Measurements from ENCODE around the gene TACC2. TPM values are rescaled to one million over a fixed set of nuclear protein-coding genes. Genes with fewer than 3 reads are reported as not detected.

Gene TACC2
- total RNA-seq, 4 donors from 2014 or later, result 206 to 606 (median 261) TPM

DNA sequence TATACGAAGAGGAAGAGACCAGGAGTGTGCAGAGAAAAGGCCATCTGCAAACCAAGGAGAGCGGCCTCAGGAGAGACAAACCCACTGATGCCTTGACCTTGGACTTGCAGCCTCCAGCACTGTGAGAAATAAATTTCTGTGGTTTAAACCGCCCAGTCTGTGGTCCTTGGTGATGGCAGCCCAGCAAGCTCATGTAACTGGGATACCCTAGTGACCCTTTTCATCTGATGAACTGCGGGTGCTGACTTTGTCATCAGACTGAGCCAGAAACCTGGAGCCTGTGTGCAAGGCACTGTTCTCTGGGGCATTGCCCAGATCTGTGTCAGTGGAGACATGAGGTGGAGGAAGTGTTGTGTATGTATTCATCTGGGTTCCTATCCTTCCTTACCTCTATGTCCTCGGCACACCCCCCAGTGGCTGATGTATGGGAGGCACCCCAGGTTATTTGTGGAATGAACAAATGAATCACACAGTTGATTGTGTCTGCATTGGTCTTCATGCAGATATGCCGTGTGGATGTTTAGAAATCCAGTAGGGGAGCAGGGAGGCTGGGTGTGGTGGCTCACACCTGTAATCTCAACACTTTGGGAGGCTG, 217.6 kb downstream of the TACC2 start:
- no peaks in the 10 kb centered on the region for H3K4me1 ChIP-seq
- WGBS, result 82% methylated on average over 6 of the region's 6 CpGs

GRCh38 chr10:122207163-122207562, 218.2 kb downstream of the TACC2 start:
- no peak overlapping the region for H3K4me3 ChIP-seq
- WGBS, result 92% methylated on average over 6 of the region's 6 CpGs
- H3K4me1 ChIP-seq, result no peaks in the 10 kb centered on the region
- no peaks in the 10 kb centered on the region for H3K27me3 ChIP-seq
- no peak for DNase-seq (ENCODE audit: low spot score in 2 of 2)
- H3K9me3 ChIP-seq, result no peaks in the 10 kb centered on the region
- no peak for TF ChIP-seq CTCF (IDR thresholded peaks at IDR 0.05)
- TF ChIP-seq POLR2AphosphoS5 (IDR thresholded peaks at IDR 0.05), result no peak
- no peak overlapping the region for H3K27ac ChIP-seq
- peaks cover 26% of the 10 kb centered on the region for H3K36me3 ChIP-seq

More for the DNA sequence above, 217.6 kb downstream of the TACC2 start:
- Histone ChIP-seq H3K36me3 (peaks cover 21% of the 10 kb centered on the region), H3K27me3 (no peaks in the 10 kb centered on the region), H3K9me3 (no peaks in the 10 kb centered on the region), H3K27ac (no peak overlapping the region), H3K4me3 (no peak overlapping the region)
- TF ChIP-seq POLR2A (IDR thresholded peaks at IDR 0.05) (no peak), CTCF (IDR thresholded peaks at IDR 0.05) (no peak), EP300 (IDR thresholded peaks at IDR 0.05) (no peak), POLR2AphosphoS5 (IDR thresholded peaks at IDR 0.05) (no peak)
- no peak for DNase-seq (ENCODE audit: low spot score in 2 of 2)

DNA sequence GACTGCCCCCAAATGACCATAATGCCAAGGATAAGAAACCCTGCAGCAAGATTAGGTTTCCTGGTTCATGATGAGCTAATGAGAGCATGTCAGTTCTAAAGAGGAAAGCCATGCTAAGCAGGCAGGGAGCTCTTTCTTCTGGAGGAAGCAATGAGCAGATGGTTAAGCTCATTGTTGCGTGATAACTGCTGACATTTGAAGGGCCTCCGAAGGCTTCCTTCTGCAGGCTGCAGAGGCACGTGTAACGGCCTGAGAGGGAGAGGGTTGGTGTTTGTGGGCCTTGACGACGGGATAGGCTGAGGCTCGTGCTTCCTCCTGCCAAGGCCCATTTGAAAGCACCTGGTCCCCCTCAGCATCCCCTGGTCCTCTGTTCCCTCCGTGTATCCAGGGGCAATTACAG, 218.6 kb downstream of the TACC2 start:
- no peaks in the 10 kb centered on the region for H3K27me3 ChIP-seq
- no peaks in the 10 kb centered on the region for H3K4me1 ChIP-seq
- peaks cover 31% of the 10 kb centered on the region for H3K36me3 ChIP-seq
- no peak overlapping the region for H3K4me3 ChIP-seq
- TF ChIP-seq POLR2A (IDR thresholded peaks at IDR 0.05) (no peak), POLR2AphosphoS5 (IDR thresholded peaks at IDR 0.05) (no peak), CTCF (IDR thresholded peaks at IDR 0.05) (no peak), EP300 (IDR thresholded peaks at IDR 0.05) (no peak)
- H3K27ac ChIP-seq, result no peak overlapping the region
- no peaks in the 10 kb centered on the region for H3K9me3 ChIP-seq
- DNase-seq (ENCODE audit: low spot score in 2 of 2), result no peak
- WGBS, result 71% methylated on average over 8 of the region's 8 CpGs

DNA sequence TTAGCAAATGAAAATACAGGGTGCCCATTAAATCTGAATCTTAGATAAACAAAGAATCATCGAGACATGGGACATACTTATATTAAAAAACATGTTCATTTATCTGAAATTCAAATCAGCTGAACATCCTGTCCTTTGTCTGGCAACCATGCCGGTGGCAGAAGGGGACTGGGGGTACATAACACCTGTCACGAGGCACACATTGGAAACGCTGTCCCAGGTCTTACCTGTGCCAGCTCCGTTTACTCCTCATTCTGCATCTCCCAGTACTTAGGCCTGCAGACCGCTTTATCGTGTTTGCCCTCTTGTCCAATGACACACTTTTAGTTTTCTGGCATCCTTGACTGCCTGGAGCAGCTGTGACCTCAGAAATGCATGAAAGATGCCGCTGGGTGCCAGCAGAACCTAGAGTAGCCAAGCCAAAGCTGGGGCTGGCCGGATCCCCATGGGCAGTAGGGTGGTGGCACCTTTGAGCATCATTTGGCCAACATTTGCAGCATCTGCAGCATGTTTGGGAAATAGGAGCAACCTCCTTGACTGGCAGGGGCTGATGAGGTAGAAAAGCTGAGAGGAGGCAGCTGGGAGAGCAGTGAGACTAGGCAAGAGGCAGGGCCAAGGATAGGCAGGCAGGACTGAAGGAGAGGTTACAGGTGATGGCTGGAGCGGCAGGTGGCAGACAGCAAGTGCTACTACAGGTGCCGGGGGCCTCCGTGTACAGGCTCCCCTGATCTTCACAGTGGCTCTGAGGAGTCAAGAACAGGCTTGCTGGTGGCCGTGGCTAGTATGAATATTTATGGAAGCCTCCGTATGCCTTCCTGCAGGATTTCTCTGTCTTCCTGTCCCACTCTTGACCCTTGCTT, 219.8 kb downstream of the TACC2 start:
- TF ChIP-seq POLR2AphosphoS5 (IDR thresholded peaks at IDR 0.05) (no peak), CTCF (IDR thresholded peaks at IDR 0.05) (no peak), POLR2A (IDR thresholded peaks at IDR 0.05) (no peak), EP300 (IDR thresholded peaks at IDR 0.05) (no peak)
- Histone ChIP-seq H3K27ac (no peak overlapping the region), H3K4me1 (no peaks in the 10 kb centered on the region), H3K36me3 (peaks cover 31% of the 10 kb centered on the region), H3K4me3 (no peak overlapping the region), H3K9me3 (no peaks in the 10 kb centered on the region), H3K27me3 (no peaks in the 10 kb centered on the region)
- DNase-seq (ENCODE audit: low spot score in 2 of 2), result no peak
- WGBS, result 74% methylated on average over 14 of the region's 14 CpGs

DNA sequence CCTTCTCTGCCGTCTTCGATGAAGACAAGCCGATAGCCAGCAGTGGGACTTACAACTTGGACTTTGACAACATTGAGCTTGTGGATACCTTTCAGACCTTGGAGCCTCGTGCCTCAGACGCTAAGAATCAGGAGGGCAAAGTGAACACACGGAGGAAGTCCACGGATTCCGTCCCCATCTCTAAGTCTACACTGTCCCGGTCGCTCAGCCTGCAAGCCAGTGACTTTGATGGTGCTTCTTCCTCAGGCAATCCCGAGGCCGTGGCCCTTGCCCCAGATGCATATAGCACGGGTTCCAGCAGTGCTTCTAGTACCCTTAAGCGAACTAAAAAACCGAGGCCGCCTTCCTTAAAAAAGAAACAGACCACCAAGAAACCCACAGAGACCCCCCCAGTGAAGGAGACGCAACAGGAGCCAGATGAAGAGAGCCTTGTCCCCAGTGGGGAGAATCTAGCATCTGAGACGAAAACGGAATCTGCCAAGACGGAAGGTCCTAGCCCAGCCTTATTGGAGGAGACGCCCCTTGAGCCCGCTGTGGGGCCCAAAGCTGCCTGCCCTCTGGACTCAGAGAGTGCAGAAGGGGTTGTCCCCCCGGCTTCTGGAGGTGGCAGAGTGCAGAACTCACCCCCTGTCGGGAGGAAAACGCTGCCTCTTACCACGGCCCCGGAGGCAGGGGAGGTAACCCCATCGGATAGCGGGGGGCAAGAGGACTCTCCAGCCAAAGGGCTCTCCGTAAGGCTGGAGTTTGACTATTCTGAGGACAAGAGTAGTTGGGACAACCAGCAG, 221.7 kb downstream of the TACC2 start:
- Histone ChIP-seq H3K4me3 (no peak overlapping the region), H3K36me3 (peaks cover 30% of the 10 kb centered on the region), H3K4me1 (no peaks in the 10 kb centered on the region), H3K27me3 (no peaks in the 10 kb centered on the region), H3K27ac (no peak overlapping the region), H3K9me3 (no peaks in the 10 kb centered on the region)
- DNase-seq (ENCODE audit: low spot score in 2 of 2), result no peak
- TF ChIP-seq CTCF (IDR thresholded peaks at IDR 0.05) (no peak), EP300 (IDR thresholded peaks at IDR 0.05) (no peak), POLR2AphosphoS5 (IDR thresholded peaks at IDR 0.05) (no peak), POLR2A (IDR thresholded peaks at IDR 0.05) (no peak)
- WGBS, result 91% methylated on average over 29 of the region's 30 CpGs

Measured in suprapubic skin (tissue), 4 donors.